GM12878 (cell line): ENCODE data around the gene EXOC7.

Experiments
- BMI1 ChIP-seq: fragments of 450-650 bp; IDR thresholded peaks from 2 replicates; pipeline ENCODE4 v1.6.1; 2016; ENCODE audit warnings: mild to moderate bottlenecking, moderate library complexity, borderline replicate concordance
- CEBPB ChIP-seq, 2 experiments: fragments of 150-350 bp in 1 of 2; IDR thresholded peaks; 2 replicates each; pipeline ENCODE4 v1.6.1; 2012 to 2014; ENCODE audit warnings: low read depth in 2 of 2, low read length in 2 of 2, borderline replicate concordance in 1 of 2, inconsistent platforms in 1 of 2
- CTCF ChIP-seq, 3 experiments: IDR thresholded peaks in 2 of 3; conservative IDR thresholded peaks in 1 of 3; 2 replicates each; pipeline ENCODE4 v1.5.1; 2011; ENCODE audit warnings: low read depth in 3 of 3, low read length in 3 of 3, mild to moderate bottlenecking in 3 of 3, control low read depth in 2 of 3, moderate library complexity in 2 of 3, inconsistent platforms in 1 of 3, mixed read lengths in 1 of 3; ENCODE audit not compliant: control insufficient read depth in 2 of 3, insufficient read depth in 1 of 3; ENCODE audit errors: extremely low read depth in 1 of 3
- POLR2AphosphoS2 ChIP-seq: IDR thresholded peaks from 2 replicates; pipeline ENCODE4 v1.6.1; 2011; ENCODE audit warnings: low read depth, mild to moderate bottlenecking, low read length, improper control_type of control experiment, moderate library complexity
- POLR2AphosphoS5 ChIP-seq: IDR thresholded peaks from 2 replicates; pipeline ENCODE4 v1.6.1; 2011; ENCODE audit warnings: mild to moderate bottlenecking, low read length, inconsistent platforms
- SRF ChIP-seq, 2 experiments: IDR thresholded peaks; 2 replicates each; pipeline ENCODE4 v1.6.1; 2011; ENCODE audit warnings: low read depth in 2 of 2, low read length in 2 of 2, mild to moderate bottlenecking in 1 of 2, moderate library complexity in 1 of 2

GRCh38 chr17:76085066-76085730 is 18.4 kb downstream of the EXOC7 start:
- TF ChIP-seq CEBPB (IDR thresholded peaks at IDR 0.05; ENCODE audit: borderline replicate concordance in 1 of 2, low read depth in 2 of 2, low read length in 2 of 2) (no peak), BMI1 (no peak), CTCF (IDR thresholded peaks at IDR 0.05 in 2 of 3, conservative IDR thresholded peaks at IDR 0.05 in 1 of 3; ENCODE audit: control insufficient read depth in 2 of 3, extremely low read depth in 1 of 3, insufficient read depth in 1 of 3, low read depth in 3 of 3, low read length in 3 of 3) (no peak), POLR2AphosphoS2 (no peak), SRF (IDR thresholded peaks at IDR 0.05; ENCODE audit: low read depth in 2 of 2, low read length in 2 of 2) (no peak), POLR2AphosphoS5 (no peak)
